H1 (cell line): Measurements from ENCODE around the gene ACKR1. TPM values are rescaled to one million over a fixed set of nuclear protein-coding genes. Genes with fewer than 3 reads are reported as not detected.
A peak's percentile ranks its signal among the peaks of the same experiment; 100 is the strongest.

Source experiments
- CTCF ChIA-PET: fragments of 300-600 bp; sonication (Branson Sonifier 250); formaldehyde crosslinking; loops from one replicate; lab custom pipeline; 2021; ENCODE audit not compliant: partially characterized antibody; lab: Charles Lee
- POLR2A ChIA-PET: fragments of 300-600 bp; sonication (Branson Sonifier 250); formaldehyde crosslinking; loops from one replicate; lab custom pipeline; 2021; ENCODE audit warnings: inconsistent platforms; ENCODE audit not compliant: partially characterized antibody; lab: Charles Lee
- DNase-seq, 2 experiments: peaks; one replicate each; pipeline versions ENCODE4 v3.0.0 to v3.0.0-alpha.2; 2010 to 2022; ENCODE audit warnings: low spot score in 2 of 2, low read depth in 1 of 2, mixed read lengths in 1 of 2
- FAIRE-seq: peaks from 2 replicates; lab custom pipeline; 2011; peaks lifted over from hg19 to GRCh38; lab: Jason Lieb, UNC
- H2AFZ ChIP-seq: 2 replicates; pipeline ENCODE4 v1.8.1; 2012; ENCODE audit warnings: low read length, inconsistent platforms
- H2AK5ac ChIP-seq: 2 replicates; pipeline ENCODE4 v1.6.1; 2013; ENCODE audit warnings: low read depth, low read length
- H2BK120ac ChIP-seq: replicated peaks from 2 replicates; pipeline ENCODE3; 2013; ENCODE audit warnings: low read depth, low read length, inconsistent platforms
- H2BK12ac ChIP-seq: 2 replicates; pipeline ENCODE4 v1.6.1; 2013; ENCODE audit warnings: low read depth, low read length
- H2BK15ac ChIP-seq: 2 replicates; pipeline ENCODE4 v1.6.1; 2013; ENCODE audit warnings: low read length
- H2BK20ac ChIP-seq: 2 replicates; pipeline ENCODE4 v1.6.1; 2013; ENCODE audit warnings: low read length
- H2BK5ac ChIP-seq: 2 replicates; pipeline ENCODE4 v1.6.1; 2013; ENCODE audit warnings: low read depth, low read length
- H3K14ac ChIP-seq: 2 replicates; pipeline ENCODE4 v1.6.1; 2013; ENCODE audit warnings: inconsistent platforms; ENCODE audit not compliant: insufficient read length
- H3K18ac ChIP-seq: 2 replicates; pipeline ENCODE4 v1.6.1; 2013; ENCODE audit warnings: low read length; ENCODE audit errors: extremely low read depth
- H3K23ac ChIP-seq: 2 replicates; pipeline ENCODE4 v1.6.1; 2013; ENCODE audit warnings: inconsistent platforms; ENCODE audit not compliant: insufficient read length
- H3K23me2 ChIP-seq: 2 replicates; pipeline ENCODE4 v1.6.1; 2013; ENCODE audit warnings: low read depth, low read length
- H3K27ac ChIP-seq: 2 replicates; pipeline ENCODE4 v1.6.1; 2011; ENCODE audit warnings: low read depth, low read length, inconsistent platforms
- H3K27me3 ChIP-seq, 4 experiments: replicated peaks in 1 of 4; 1 replicate in 1 of 4; 2 replicates in 3 of 4; pipeline versions ENCODE4 v1.6.1 to v1.8.1; 2011 to 2013; ENCODE audit warnings: low read length in 3 of 4, mild to moderate bottlenecking in 3 of 4, inconsistent platforms in 2 of 4, mixed read lengths in 2 of 4, moderate library complexity in 1 of 4; ENCODE audit not compliant: control insufficient read depth in 3 of 4, insufficient read depth in 3 of 4; ENCODE audit errors: extremely low read depth in 1 of 4
- H3K36me3 ChIP-seq, 4 experiments: 2 replicates each; pipeline versions ENCODE4 v1.6.1 to v1.8.1; 2011 to 2013; ENCODE audit warnings: mild to moderate bottlenecking in 4 of 4, low read length in 3 of 4, moderate library complexity in 2 of 4, control low read depth in 1 of 4, inconsistent platforms in 1 of 4; ENCODE audit not compliant: insufficient read depth in 4 of 4, control insufficient read depth in 2 of 4
- H3K4ac ChIP-seq: replicated peaks from 2 replicates; pipeline ENCODE3; 2013; ENCODE audit warnings: low read length, low read depth, mixed read lengths, inconsistent platforms; ENCODE audit not compliant: insufficient read length
- H3K4me1 ChIP-seq, 4 experiments: replicated peaks in 1 of 4; 1 replicate in 1 of 4; 2 replicates in 3 of 4; pipeline versions ENCODE4 v1.6.1 to v1.8.1; 2011 to 2013; ENCODE audit warnings: low read length in 3 of 4, inconsistent platforms in 2 of 4, mixed read lengths in 1 of 4; ENCODE audit not compliant: insufficient read depth in 4 of 4, control insufficient read depth in 3 of 4
- H3K4me2 ChIP-seq, 2 experiments: 2 replicates each; pipeline versions ENCODE4 v1.6.1 to v1.8.1; 2011 to 2013; ENCODE audit warnings: low read depth in 2 of 2, low read length in 2 of 2, control low read depth in 1 of 2, inconsistent platforms in 1 of 2, mild to moderate bottlenecking in 1 of 2; ENCODE audit not compliant: insufficient read depth in 1 of 2
- H3K4me3 ChIP-seq, 4 experiments: fragments of 200-600, 300-600 bp in 1 of 4; sonication (generic), shearing (Covaris generic), sonication (Bioruptor Twin) in 1 of 4; 2 replicates each; pipeline versions ENCODE4 v1.5.1 to v1.8.1; 2011 to 2016; ENCODE audit warnings: low read length in 4 of 4, low read depth in 3 of 4, control low read depth in 2 of 4, inconsistent platforms in 2 of 4, mild to moderate bottlenecking in 2 of 4, mixed read lengths in 1 of 4, moderate library complexity in 1 of 4; ENCODE audit not compliant: insufficient read depth in 2 of 4; ENCODE audit errors: extremely low read depth in 1 of 4
- H3K56ac ChIP-seq: replicated peaks from 2 replicates; pipeline ENCODE3; 2013; ENCODE audit warnings: low read depth, mild to moderate bottlenecking, mixed read lengths, low read length, inconsistent platforms; ENCODE audit not compliant: insufficient read length
- H3K79me1 ChIP-seq: 2 replicates; pipeline ENCODE4 v1.6.1; 2013; ENCODE audit warnings: low read depth, low read length, control low read depth
- H3K79me2 ChIP-seq, 2 experiments: 2 replicates each; pipeline versions ENCODE4 v1.6.1 to v1.8.1; 2012 to 2013; ENCODE audit warnings: low read length in 2 of 2, mild to moderate bottlenecking in 2 of 2, inconsistent platforms in 1 of 2; ENCODE audit not compliant: insufficient read depth in 2 of 2, control insufficient read depth in 1 of 2
- H3K9ac ChIP-seq, 4 experiments: replicated peaks in 1 of 4; 1 replicate in 1 of 4; 2 replicates in 3 of 4; pipeline versions ENCODE4 v1.6.1 to v1.8.1; 2011 to 2013; ENCODE audit warnings: low read depth in 3 of 4, low read length in 3 of 4, control low read depth in 2 of 4, mild to moderate bottlenecking in 2 of 4, moderate library complexity in 2 of 4, inconsistent platforms in 1 of 4; ENCODE audit errors: extremely low read depth in 1 of 4
- H3K9me3 ChIP-seq, 2 experiments: 2 replicates each; pipeline versions ENCODE4 v1.6.1 to v1.8.1; 2012 to 2013; ENCODE audit warnings: mild to moderate bottlenecking in 2 of 2, moderate library complexity in 2 of 2, control low read depth in 1 of 2, inconsistent platforms in 1 of 2, low read depth in 1 of 2, low read length in 1 of 2, mixed read lengths in 1 of 2; ENCODE audit not compliant: insufficient read depth in 2 of 2
- H4K20me1 ChIP-seq, 2 experiments: replicated peaks in 1 of 2; 2 replicates each; pipeline versions ENCODE3 to v1.8.1; 2011 to 2013; ENCODE audit warnings: inconsistent platforms in 2 of 2, low read length in 2 of 2, mild to moderate bottlenecking in 1 of 2; ENCODE audit not compliant: insufficient read depth in 2 of 2, control insufficient read depth in 1 of 2
- H4K5ac ChIP-seq: 2 replicates; pipeline ENCODE4 v1.6.1; 2013; ENCODE audit warnings: low read length, low read depth, mixed read lengths, inconsistent platforms; ENCODE audit not compliant: insufficient read length
- H4K8ac ChIP-seq: 2 replicates; pipeline ENCODE4 v1.8.0; 2013; ENCODE audit warnings: mild to moderate bottlenecking, moderate library complexity, low read length, inconsistent platforms; ENCODE audit not compliant: insufficient read depth; ENCODE audit errors: extremely low read depth
- H4K91ac ChIP-seq: replicated peaks from 2 replicates; pipeline ENCODE3; 2013; ENCODE audit warnings: low read length, mixed read lengths, inconsistent platforms; ENCODE audit not compliant: insufficient read length
- JUND ChIP-seq: IDR thresholded peaks from 2 replicates; pipeline ENCODE4 v1.6.1; 2011; ENCODE audit warnings: mild to moderate bottlenecking, improper control_type of control experiment, low read length
- RFX5 ChIP-seq: IDR thresholded peaks from 2 replicates; pipeline ENCODE4 v1.6.1; 2011; ENCODE audit warnings: low read depth, low read length, improper control_type of control experiment, borderline replicate concordance
- SP4 ChIP-seq: IDR thresholded peaks from 2 replicates; pipeline ENCODE4 v1.6.1; 2012; ENCODE audit warnings: low read length, inconsistent platforms
- TAF1 ChIP-seq: IDR thresholded peaks from 2 replicates; pipeline ENCODE4 v1.6.1; 2011; ENCODE audit warnings: mild to moderate bottlenecking, low read depth, low read length
- TEAD4 ChIP-seq: IDR thresholded peaks from 2 replicates; pipeline ENCODE4 v1.6.1; 2012; ENCODE audit warnings: low read depth, low read length, inconsistent platforms, mixed read lengths
- ZNF274 ChIP-seq: IDR thresholded peaks from 2 replicates; pipeline ENCODE4 v1.7.0; 2012; ENCODE audit warnings: low read length, borderline replicate concordance; ENCODE audit errors: extremely low read depth
- WGBS, 2 experiments: shearing (Covaris generic) in 1 of 2; methylation state at CpG; one replicate each; pipeline versions ENCODE4 v1.1.6 to v1.1.7; 2013 to 2015; ENCODE audit warnings: low lambda C conversion rate in 2 of 2, mixed read lengths in 2 of 2, inconsistent platforms in 1 of 2, low coverage in 1 of 2, missing lambda C conversion rate in 1 of 2; ENCODE audit not compliant: insufficient replicate concordance in 2 of 2, insufficient coverage in 1 of 2, insufficient read length in 1 of 2; ENCODE audit errors: extremely low coverage in 1 of 2, missing lambda C conversion rate in 1 of 2; 5-methylcytosine and 5-hydroxymethylcytosine counted together
- polyA plus RNA-seq, 7 experiments: library from polyadenylated mRNA; depleted of rRNA in 3 of 7; stranded (reverse) in 5 of 7; unstranded in 2 of 7; fragments of >200 nt in 5 of 7; fragments of 200-250 nt in 2 of 7; gene quantifications; 1 replicate in 5 of 7; 2 replicates in 1 of 7; 4 replicates in 1 of 7; pipeline versions ENCODE4 v1.2.1 to v1.2.3, GENCODE V29; 2011 to 2013; ENCODE audit warnings: missing spikeins in 2 of 7, mixed read lengths in 2 of 7
- total RNA-seq: library from RNA; stranded (reverse); fragmentation: NEBNext Ultra II Directional; extraction: Animal tissue kit (Norgen Biotek cat#: 25700); gene quantifications from 2 replicates; pipeline ENCODE4 v1.2.1, GENCODE V29; 2021

Gene ACKR1
- total and polyA plus RNA-seq, 2 of the 8 experiments (the other 6 are each of a cell fraction or from before 2014, with no cell fraction given) = 0.61 to 1.00 TPM

- Histone ChIP-seq H3K14ac (no peak overlapping the region), H2BK5ac (no peak overlapping the region), H4K20me1 (no peaks in the 10 kb centered on the region), H2AFZ (peak overlapping the region; percentile 84; the same call in 1 of the 2 replicates), H3K56ac (no peak overlapping the region), H3K27me3 (no peaks in the 10 kb centered on the region; a peak in 1 of 7 replicates), H4K8ac (no peak overlapping the region), H2BK15ac (no peak overlapping the region), H3K4ac (no peak overlapping the region), H2BK20ac (no peak overlapping the region), H3K36me3 (no peaks in the 10 kb centered on the region), H3K79me2 (no peaks in the 10 kb centered on the region), H4K5ac (no peak overlapping the region), H3K27ac (no peak overlapping the region), H3K9ac (no peak overlapping the region), H3K23me2 (no peaks in the 10 kb centered on the region; the same call in 1 of the 2 replicates), H2BK120ac (no peak overlapping the region), H3K23ac (no peak overlapping the region), H3K9me3 (no peaks in the 10 kb centered on the region), H3K4me2 (peak overlapping the region; percentile 60 to 69), H3K4me1 (peaks cover 2 to 7% (median 3%) of the 10 kb centered on the region in 4 experiments; a peak in 5 of 7 replicates), H3K18ac (no peak overlapping the region), H2BK12ac (no peak overlapping the region), H2AK5ac (no peak overlapping the region), H4K91ac (no peak overlapping the region), H3K79me1 (no peaks in the 10 kb centered on the region), H3K4me3 (peak overlapping the region; percentile 23 to 58 (median 28); a peak in 5 of 8 replicates)
- DNase-seq (no peak), FAIRE-seq (peak; percentile 78)
- CTCF ChIA-PET = interaction anchor here (0.6 to 26.6 kb wide), 8 partner anchors 4 to 590 kb away, joined by 3 to 660 read pairs (median 186); partner anchors contain the start of genes ACKR1 and CADM3
- TF ChIP-seq RFX5 (peak; percentile 41; the same call in 1 of the 2 replicates), JUND (no peak), TEAD4 (no peak), SP4 (no peak), TAF1 (no peak), ZNF274 (no peak)
- WGBS, 2 experiments = 30% methylated on average over 8 of the region's 8 CpGs; no CpG with 5 or more reads in 1 of the 2 experiments
- POLR2A ChIA-PET = interaction anchor here (0.6 to 1.7 kb wide), 4 partner anchors 10 to 75 kb away, joined by 3 to 4 read pairs (median 4); no protein-coding TSS in a partner anchor
These were observed 3.1 kb downstream of the ACKR1 start for GRCh38 chr1:159207774-159208173.
